Keratinocyte (primary cell): ENCODE results near the gene ATP6V0E1. TPM values are rescaled to one million over a fixed set of nuclear protein-coding genes. Genes with fewer than 3 reads are reported as not detected.
A peak's percentile ranks its signal among the peaks of the same experiment; 100 is the strongest.

Source experiments
- DNase-seq: peaks from one replicate; pipeline ENCODE4 v3.0.0-alpha.2; 2011; ENCODE audit warnings: low read depth, missing footprints, low spot score
- FAIRE-seq: peaks from 2 replicates; lab custom pipeline; 2011; peaks lifted over from hg19 to GRCh38; lab: Jason Lieb, UNC
- H2AFZ ChIP-seq: 2 replicates; pipeline ENCODE4 v1.6.0; 2012; ENCODE audit warnings: low read length, control low read depth, inconsistent platforms; ENCODE audit not compliant: control insufficient read depth
- H3K27ac ChIP-seq: 2 replicates; pipeline ENCODE4 v1.5.1; 2011; ENCODE audit warnings: low read length; ENCODE audit not compliant: control insufficient read depth, insufficient read depth
- H3K27me3 ChIP-seq: 3 replicates; pipeline ENCODE4 v1.6.0; 2011; ENCODE audit warnings: low read length; ENCODE audit not compliant: control insufficient read depth, insufficient read depth; ENCODE audit errors: extremely low read depth
- H3K36me3 ChIP-seq, 2 experiments: 2 replicates in 1 of 2; 3 replicates in 1 of 2; pipeline ENCODE4 v1.5.1; 2011; ENCODE audit warnings: low read length in 2 of 2, mild to moderate bottlenecking in 1 of 2; ENCODE audit not compliant: control insufficient read depth in 2 of 2, insufficient read depth in 2 of 2; ENCODE audit errors: extremely low read depth in 1 of 2
- H3K4me1 ChIP-seq: 3 replicates; pipeline ENCODE4 v1.5.1; 2011; ENCODE audit warnings: low read length; ENCODE audit not compliant: control insufficient read depth, insufficient read depth; ENCODE audit errors: extremely low read depth
- H3K4me2 ChIP-seq: 3 replicates; pipeline ENCODE4 v1.6.0; 2011; ENCODE audit warnings: low read depth, low read length; ENCODE audit not compliant: control insufficient read depth, insufficient read depth; ENCODE audit errors: extremely low read depth
- H3K4me3 ChIP-seq, 3 experiments: fragments of 200-600 bp in 1 of 3; sonication (generic) in 1 of 3; 2 replicates in 2 of 3; 3 replicates in 1 of 3; pipeline ENCODE4 v1.5.1; 2011 to 2016; ENCODE audit warnings: low read length in 3 of 3, mild to moderate bottlenecking in 3 of 3, control low read depth in 2 of 3, inconsistent platforms in 1 of 3, low read depth in 1 of 3, mixed read lengths in 1 of 3, mixed run types in 1 of 3, moderate library complexity in 1 of 3; ENCODE audit not compliant: control insufficient read depth in 2 of 3, insufficient read depth in 2 of 3; ENCODE audit errors: extremely low read depth in 1 of 3
- H3K79me2 ChIP-seq: 2 replicates; pipeline ENCODE4 v1.6.0; 2012; ENCODE audit warnings: low read length; ENCODE audit not compliant: control insufficient read depth, insufficient read depth
- H3K9ac ChIP-seq: 3 replicates; pipeline ENCODE4 v1.6.0; 2011; ENCODE audit warnings: low read length; ENCODE audit not compliant: control insufficient read depth, insufficient read depth; ENCODE audit errors: extremely low read depth
- H3K9me1 ChIP-seq: 3 replicates; pipeline ENCODE4 v1.6.0; 2011; ENCODE audit warnings: low read length; ENCODE audit not compliant: control insufficient read depth, insufficient read depth; ENCODE audit errors: extremely low read depth
- H3K9me3 ChIP-seq: 2 replicates; pipeline ENCODE4 v1.5.1; 2012; ENCODE audit warnings: low read depth, low read length; ENCODE audit not compliant: control insufficient read depth
- H4K20me1 ChIP-seq: 3 replicates; pipeline ENCODE4 v1.6.0; 2011; ENCODE audit warnings: low read length; ENCODE audit not compliant: control insufficient read depth, insufficient read depth; ENCODE audit errors: extremely low read depth
- EZH2 ChIP-seq: IDR thresholded peaks from one replicate; pipeline ENCODE4 v1.6.1; 2012; ENCODE audit warnings: inconsistent platforms, mild to moderate bottlenecking, low read length, moderate library complexity
- dilution Hi-C: fragments of 300-500 bp; cut with MboI; formaldehyde crosslinking; loops from one replicate; pipeline ENCODE4 v1.7.0; 2020; ENCODE audit warnings: low sequenced_read_pairs; ENCODE audit not compliant: extremely low pct_ligation_motif_present
- polyA plus RNA-seq, 5 experiments: library from polyadenylated mRNA; depleted of rRNA in 3 of 5; stranded (reverse) in 3 of 5; stranded (forward) in 1 of 5; unstranded in 1 of 5; fragments of >200 nt; gene quantifications; 1 replicate in 1 of 5; 2 replicates in 3 of 5; 3 replicates in 1 of 5; pipeline versions ENCODE4 v1.2.1 to v1.2.3, GENCODE V29; 2011 to 2012; ENCODE audit warnings: missing spikeins in 2 of 5, low read depth in 1 of 5, low replicate concordance in 1 of 5
- TF ChIP-seq, protein P1 (sequence below), 3 experiments: IDR thresholded peaks in 1 of 3; conservative IDR thresholded peaks in 1 of 3; optimal IDR thresholded peaks in 1 of 3; 2 replicates in 2 of 3; 3 replicates in 1 of 3; pipeline versions ENCODE3 to v1.5.1; 2011; ENCODE audit warnings: low read length in 3 of 3, mild to moderate bottlenecking in 3 of 3, moderate library complexity in 2 of 3, control low read depth in 1 of 3, inconsistent platforms in 1 of 3; ENCODE audit not compliant: insufficient read depth in 2 of 3; ENCODE audit errors: extremely low read depth in 1 of 3

Gene ATP6V0E1
- polyA plus RNA-seq, 1 donor (not counting 4 experiments of a cell fraction or from before 2014, with no cell fraction given): 533 TPM

DNA sequence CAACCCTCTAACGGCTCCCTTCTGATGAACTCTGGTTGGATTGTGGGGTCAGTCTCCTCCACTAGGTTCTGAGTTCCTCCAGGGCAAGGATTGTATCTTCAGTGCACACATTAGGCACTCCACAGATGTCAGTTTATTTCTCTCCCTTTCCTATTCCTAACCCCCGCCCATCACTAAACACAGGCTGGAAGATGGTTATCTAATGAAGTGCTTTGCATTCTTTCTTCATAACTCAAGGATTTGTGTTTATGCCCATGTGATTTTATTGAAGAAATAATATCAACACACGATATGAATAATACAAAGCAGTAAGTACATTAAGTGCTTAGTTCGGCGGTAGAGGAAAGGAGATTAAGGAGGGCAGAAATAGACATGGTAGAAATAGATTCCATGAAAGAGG is 68.2 kb downstream of the ATP6V0E1 start:
- Histone ChIP-seq H2AFZ (peak overlapping the region; percentile 15), H3K4me1 (peaks cover 19% of the 10 kb centered on the region), H4K20me1 (no peaks in the 10 kb centered on the region), H3K4me2 (no peak overlapping the region), H3K27ac (no peak overlapping the region), H3K9me1 (no peaks in the 10 kb centered on the region), H3K79me2 (no peaks in the 10 kb centered on the region), H3K36me3 (no peaks in the 10 kb centered on the region), H3K9me3 (no peaks in the 10 kb centered on the region), H3K9ac (no peak overlapping the region), H3K4me3 (no peak overlapping the region), H3K27me3 (no peaks in the 10 kb centered on the region)
- DNase-seq (no peak), FAIRE-seq (no peak)
- TF ChIP-seq, protein P1, sequence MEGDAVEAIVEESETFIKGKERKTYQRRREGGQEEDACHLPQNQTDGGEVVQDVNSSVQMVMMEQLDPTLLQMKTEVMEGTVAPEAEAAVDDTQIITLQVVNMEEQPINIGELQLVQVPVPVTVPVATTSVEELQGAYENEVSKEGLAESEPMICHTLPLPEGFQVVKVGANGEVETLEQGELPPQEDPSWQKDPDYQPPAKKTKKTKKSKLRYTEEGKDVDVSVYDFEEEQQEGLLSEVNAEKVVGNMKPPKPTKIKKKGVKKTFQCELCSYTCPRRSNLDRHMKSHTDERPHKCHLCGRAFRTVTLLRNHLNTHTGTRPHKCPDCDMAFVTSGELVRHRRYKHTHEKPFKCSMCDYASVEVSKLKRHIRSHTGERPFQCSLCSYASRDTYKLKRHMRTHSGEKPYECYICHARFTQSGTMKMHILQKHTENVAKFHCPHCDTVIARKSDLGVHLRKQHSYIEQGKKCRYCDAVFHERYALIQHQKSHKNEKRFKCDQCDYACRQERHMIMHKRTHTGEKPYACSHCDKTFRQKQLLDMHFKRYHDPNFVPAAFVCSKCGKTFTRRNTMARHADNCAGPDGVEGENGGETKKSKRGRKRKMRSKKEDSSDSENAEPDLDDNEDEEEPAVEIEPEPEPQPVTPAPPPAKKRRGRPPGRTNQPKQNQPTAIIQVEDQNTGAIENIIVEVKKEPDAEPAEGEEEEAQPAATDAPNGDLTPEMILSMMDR (optimal IDR thresholded peaks at IDR 0.05 in 1 of 3, IDR thresholded peaks at IDR 0.05 in 1 of 3, conservative IDR thresholded peaks at IDR 0.05 in 1 of 3; ENCODE audit: extremely low read depth in 1 of 3, insufficient read depth in 2 of 3, low read length in 3 of 3): no peak
- TF ChIP-seq EZH2: no peak
- dilution Hi-C loops: no loop called here

DNA sequence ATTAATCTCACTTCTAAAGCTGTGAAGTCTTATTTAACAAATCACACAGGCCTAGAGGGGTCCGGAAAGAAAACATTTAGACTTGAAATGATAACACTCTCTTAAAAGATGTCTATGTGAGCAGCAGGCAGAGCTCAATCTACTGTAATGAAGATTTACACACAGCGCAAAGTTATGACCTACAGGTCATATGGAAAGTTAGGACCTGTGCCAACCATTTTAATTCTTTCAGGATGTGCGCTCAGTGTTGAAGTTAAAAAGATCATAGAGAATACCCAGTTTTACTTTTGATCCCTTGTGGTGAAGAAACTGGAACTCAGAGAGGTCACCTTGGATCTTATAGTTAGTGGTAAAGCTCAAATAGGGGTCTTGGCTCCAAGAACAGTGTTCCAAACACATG is 69.5 kb downstream of the ATP6V0E1 start:
- Histone ChIP-seq H3K4me2 (no peak overlapping the region), H3K79me2 (peaks cover under 1% of the 10 kb centered on the region), H3K9ac (no peak overlapping the region), H3K4me1 (peaks cover 24% of the 10 kb centered on the region), H3K9me1 (no peaks in the 10 kb centered on the region), H3K27me3 (no peaks in the 10 kb centered on the region), H2AFZ (no peak overlapping the region), H3K27ac (no peak overlapping the region), H4K20me1 (no peaks in the 10 kb centered on the region), H3K4me3 (no peak overlapping the region), H3K9me3 (no peaks in the 10 kb centered on the region), H3K36me3 (no peaks in the 10 kb centered on the region)
- dilution Hi-C loops: no loop called here
- FAIRE-seq (no peak), DNase-seq (no peak)
- TF ChIP-seq EZH2: no peak
- TF ChIP-seq, protein P1 (optimal IDR thresholded peaks at IDR 0.05 in 1 of 3, IDR thresholded peaks at IDR 0.05 in 1 of 3, conservative IDR thresholded peaks at IDR 0.05 in 1 of 3; ENCODE audit: extremely low read depth in 1 of 3, insufficient read depth in 2 of 3, low read length in 3 of 3): no peak
